ENCODE data around the gene LILRA2. TPM values are rescaled to one million over a fixed set of nuclear protein-coding genes. Genes with fewer than 3 reads are reported as not detected.
"Not testable (repeated sequence)": the region's sequence is repeated elsewhere in the genome, so short reads cannot be mapped to it uniquely, and the experiment has no call there.

Gene LILRA2
- polyA plus RNA-seq, 1 donor from 2014 or later = not detected

- Histone ChIP-seq H4K20me1 (ENCODE audit: insufficient read depth) (no peaks in the 10 kb centered on the region), H3K27ac (ENCODE audit: low read length) (no peak overlapping the region), H3K4me3 (ENCODE audit: low read length) (no peak overlapping the region), H3K9me3 (ENCODE audit: low read length) (no peaks in the 10 kb centered on the region), H3K9me2 (ENCODE audit: insufficient read depth, low read length) (no peaks in the 10 kb centered on the region), H3F3A (ENCODE audit: insufficient read depth, low read length, poor library complexity, severe bottlenecking) (no peaks in the 10 kb centered on the region), H3K27me3 (ENCODE audit: insufficient read depth, low read depth, low read length) (no peaks in the 10 kb centered on the region), H3K79me2 (replicated peaks; ENCODE audit: insufficient read depth, low read length) (no peaks in the 10 kb centered on the region), H3K36me3 (ENCODE audit: insufficient read depth, low read length) (no peaks in the 10 kb centered on the region), H3K4me2 (ENCODE audit: low read length) (no peak overlapping the region), H2AFZ (ENCODE audit: low read depth, low read length) (no peak overlapping the region), H3K9ac (ENCODE audit: low read length) (no peak overlapping the region)
- TF ChIP-seq, protein P1, sequence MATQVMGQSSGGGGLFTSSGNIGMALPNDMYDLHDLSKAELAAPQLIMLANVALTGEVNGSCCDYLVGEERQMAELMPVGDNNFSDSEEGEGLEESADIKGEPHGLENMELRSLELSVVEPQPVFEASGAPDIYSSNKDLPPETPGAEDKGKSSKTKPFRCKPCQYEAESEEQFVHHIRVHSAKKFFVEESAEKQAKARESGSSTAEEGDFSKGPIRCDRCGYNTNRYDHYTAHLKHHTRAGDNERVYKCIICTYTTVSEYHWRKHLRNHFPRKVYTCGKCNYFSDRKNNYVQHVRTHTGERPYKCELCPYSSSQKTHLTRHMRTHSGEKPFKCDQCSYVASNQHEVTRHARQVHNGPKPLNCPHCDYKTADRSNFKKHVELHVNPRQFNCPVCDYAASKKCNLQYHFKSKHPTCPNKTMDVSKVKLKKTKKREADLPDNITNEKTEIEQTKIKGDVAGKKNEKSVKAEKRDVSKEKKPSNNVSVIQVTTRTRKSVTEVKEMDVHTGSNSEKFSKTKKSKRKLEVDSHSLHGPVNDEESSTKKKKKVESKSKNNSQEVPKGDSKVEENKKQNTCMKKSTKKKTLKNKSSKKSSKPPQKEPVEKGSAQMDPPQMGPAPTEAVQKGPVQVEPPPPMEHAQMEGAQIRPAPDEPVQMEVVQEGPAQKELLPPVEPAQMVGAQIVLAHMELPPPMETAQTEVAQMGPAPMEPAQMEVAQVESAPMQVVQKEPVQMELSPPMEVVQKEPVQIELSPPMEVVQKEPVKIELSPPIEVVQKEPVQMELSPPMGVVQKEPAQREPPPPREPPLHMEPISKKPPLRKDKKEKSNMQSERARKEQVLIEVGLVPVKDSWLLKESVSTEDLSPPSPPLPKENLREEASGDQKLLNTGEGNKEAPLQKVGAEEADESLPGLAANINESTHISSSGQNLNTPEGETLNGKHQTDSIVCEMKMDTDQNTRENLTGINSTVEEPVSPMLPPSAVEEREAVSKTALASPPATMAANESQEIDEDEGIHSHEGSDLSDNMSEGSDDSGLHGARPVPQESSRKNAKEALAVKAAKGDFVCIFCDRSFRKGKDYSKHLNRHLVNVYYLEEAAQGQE (IDR thresholded peaks at IDR 0.05; ENCODE audit: borderline replicate concordance) = no peak
- no peak for TF ChIP-seq SMC3 (conservative IDR thresholded peaks at IDR 0.05; ENCODE audit: poor library complexity)
These were observed 3.7 kb downstream of the LILRA2 start for GRCh38 chr19:54577334-54577733.

DNA sequence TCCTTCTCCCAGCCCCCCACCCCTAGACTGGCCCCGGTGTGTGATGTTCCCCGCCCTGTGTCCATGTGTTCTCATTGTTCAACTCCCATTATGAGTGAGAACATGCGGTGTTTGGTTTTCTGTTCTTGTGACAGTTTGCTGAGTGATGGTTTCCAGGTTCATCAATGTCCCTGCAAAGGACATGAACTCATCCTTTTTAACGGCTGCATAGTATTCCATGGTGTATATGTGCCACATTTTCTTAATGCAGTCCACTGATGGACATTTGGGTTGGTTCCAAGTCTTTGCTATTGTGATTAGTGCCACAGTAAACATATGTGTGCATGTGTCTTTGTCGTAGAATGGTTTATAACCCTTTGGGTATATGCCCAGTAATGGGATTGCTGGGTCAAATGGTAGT lies 4.7 kb downstream of the LILRA2 start:
- H3F3A ChIP-seq (ENCODE audit: insufficient read depth, low read length, poor library complexity, severe bottlenecking); H3K4me3 ChIP-seq (ENCODE audit: low read length); H2AFZ ChIP-seq (ENCODE audit: low read depth, low read length); H3K9me3 ChIP-seq (ENCODE audit: low read length); H3K27ac ChIP-seq (ENCODE audit: low read length); H3K79me2 ChIP-seq (replicated peaks; ENCODE audit: insufficient read depth, low read length); H4K20me1 ChIP-seq (ENCODE audit: insufficient read depth); H3K36me3 ChIP-seq (ENCODE audit: insufficient read depth, low read length); H3K27me3 ChIP-seq (ENCODE audit: insufficient read depth, low read depth, low read length); H3K4me2 ChIP-seq (ENCODE audit: low read length); H3K9me2 ChIP-seq (ENCODE audit: insufficient read depth, low read length); H3K9ac ChIP-seq (ENCODE audit: low read length): not testable (repeated sequence)

DNA sequence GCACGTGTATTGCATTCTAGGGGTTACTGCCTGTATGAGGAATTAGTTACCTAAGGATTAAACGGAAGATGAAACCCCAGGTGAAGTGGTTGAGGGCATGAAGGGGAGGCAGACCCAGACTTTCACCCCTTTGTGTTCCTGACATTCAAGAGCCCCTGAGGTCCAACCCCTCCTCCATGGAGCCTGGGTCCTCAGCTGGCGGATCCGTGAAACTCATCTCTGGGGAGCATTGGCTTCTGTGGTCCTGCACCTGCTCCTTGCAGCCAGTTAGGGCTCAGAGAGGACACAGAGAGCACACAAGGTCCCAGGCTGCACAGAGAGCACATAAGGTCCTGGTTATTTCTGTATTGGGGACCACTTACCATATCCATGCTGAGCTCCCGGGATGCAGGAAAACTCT lies 12.8 kb downstream of the LILRA2 start:
- no peaks in the 10 kb centered on the region for H3F3A ChIP-seq (ENCODE audit: insufficient read depth, low read length, poor library complexity, severe bottlenecking)
- H4K20me1 ChIP-seq (ENCODE audit: insufficient read depth) = no peaks in the 10 kb centered on the region
- H3K9ac ChIP-seq (ENCODE audit: low read length) = no peak overlapping the region
- H3K36me3 ChIP-seq (ENCODE audit: insufficient read depth, low read length) = no peaks in the 10 kb centered on the region
- H3K27ac ChIP-seq (ENCODE audit: low read length) = no peak overlapping the region
- H3K9me3 ChIP-seq (ENCODE audit: low read length) = no peaks in the 10 kb centered on the region
- H3K79me2 ChIP-seq (replicated peaks; ENCODE audit: insufficient read depth, low read length) = no peaks in the 10 kb centered on the region
- H2AFZ ChIP-seq (ENCODE audit: low read depth, low read length) = no peak overlapping the region
- no peaks in the 10 kb centered on the region for H3K9me2 ChIP-seq (ENCODE audit: insufficient read depth, low read length)
- H3K27me3 ChIP-seq (ENCODE audit: insufficient read depth, low read depth, low read length) = no peaks in the 10 kb centered on the region
- TF ChIP-seq SMC3 (conservative IDR thresholded peaks at IDR 0.05; ENCODE audit: poor library complexity) (no peak), EP300 (conservative IDR thresholded peaks at IDR 0.05; ENCODE audit: poor library complexity, severe bottlenecking) (no peak), TAF1 (IDR thresholded peaks at IDR 0.05; ENCODE audit: low read depth) (no peak), EZH2 (IDR thresholded peaks at IDR 0.05; ENCODE audit: borderline replicate concordance, insufficient read depth, low read length, poor library complexity, severe bottlenecking) (no peak), POLR2AphosphoS5 (IDR thresholded peaks at IDR 0.05) (no peak), MXI1 (conservative IDR thresholded peaks at IDR 0.05; ENCODE audit: poor library complexity, severe bottlenecking) (no peak), RAD21 (conservative IDR thresholded peaks at IDR 0.05) (no peak)
- TF ChIP-seq, protein P2, sequence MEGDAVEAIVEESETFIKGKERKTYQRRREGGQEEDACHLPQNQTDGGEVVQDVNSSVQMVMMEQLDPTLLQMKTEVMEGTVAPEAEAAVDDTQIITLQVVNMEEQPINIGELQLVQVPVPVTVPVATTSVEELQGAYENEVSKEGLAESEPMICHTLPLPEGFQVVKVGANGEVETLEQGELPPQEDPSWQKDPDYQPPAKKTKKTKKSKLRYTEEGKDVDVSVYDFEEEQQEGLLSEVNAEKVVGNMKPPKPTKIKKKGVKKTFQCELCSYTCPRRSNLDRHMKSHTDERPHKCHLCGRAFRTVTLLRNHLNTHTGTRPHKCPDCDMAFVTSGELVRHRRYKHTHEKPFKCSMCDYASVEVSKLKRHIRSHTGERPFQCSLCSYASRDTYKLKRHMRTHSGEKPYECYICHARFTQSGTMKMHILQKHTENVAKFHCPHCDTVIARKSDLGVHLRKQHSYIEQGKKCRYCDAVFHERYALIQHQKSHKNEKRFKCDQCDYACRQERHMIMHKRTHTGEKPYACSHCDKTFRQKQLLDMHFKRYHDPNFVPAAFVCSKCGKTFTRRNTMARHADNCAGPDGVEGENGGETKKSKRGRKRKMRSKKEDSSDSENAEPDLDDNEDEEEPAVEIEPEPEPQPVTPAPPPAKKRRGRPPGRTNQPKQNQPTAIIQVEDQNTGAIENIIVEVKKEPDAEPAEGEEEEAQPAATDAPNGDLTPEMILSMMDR (IDR thresholded peaks at IDR 0.05; ENCODE audit: poor library complexity, severe bottlenecking) = no peak
- TF ChIP-seq, protein P1 (IDR thresholded peaks at IDR 0.05; ENCODE audit: borderline replicate concordance) = no peak
- H3K4me3 ChIP-seq (ENCODE audit: low read length) = no peak overlapping the region
- H3K4me2 ChIP-seq (ENCODE audit: low read length) = no peak overlapping the region
